IMR-90 (cell line): ENCODE results near the gene FOXC2. TPM values are rescaled to one million over a fixed set of nuclear protein-coding genes. Genes with fewer than 3 reads are reported as not detected.

Experiments used
- ATAC-seq: fragments of 200-7000 bp; cut with Tn5 transposase; 2 replicates; pipeline ENCODE4 v1.9.1; 2020; ENCODE audit warnings: low read depth, mild to moderate bottlenecking, moderate library complexity
- BruUV-seq: library from RNA; stranded (reverse); fragments of 400-500 nt; replicated peaks from 2 replicates; lab custom pipeline; 2021; lab: Mats Ljungman, UMichigan
- CTCF ChIA-PET: fragments of 300-600 bp; formaldehyde crosslinking; extraction: SDS; loops from one replicate; lab custom pipeline; 2021; ENCODE audit warnings: antibody characterized with exemption; lab: Yijun Ruan, JAX
- POLR2A ChIA-PET: fragments of 300-600 bp; sonication (Branson Sonifier 250); formaldehyde crosslinking; loops from one replicate; lab custom pipeline; 2022; ENCODE audit warnings: antibody characterized with exemption; ENCODE audit not compliant: unreplicated experiment; lab: Charles Lee
- DNase-seq: peaks from one replicate; pipeline ENCODE4 v3.0.0; 2013
- H2AFZ ChIP-seq: replicated peaks from 2 replicates; pipeline ENCODE3; 2013; ENCODE audit warnings: low read length, mild to moderate bottlenecking; ENCODE audit not compliant: poor library complexity
- H2AK5ac ChIP-seq: 2 replicates; pipeline ENCODE4 v1.6.1; 2013; ENCODE audit warnings: low read depth, low read length, inconsistent platforms
- H2AK9ac ChIP-seq: replicated peaks from 2 replicates; pipeline ENCODE3; 2013; ENCODE audit warnings: mild to moderate bottlenecking, low read depth, low read length, moderate library complexity; ENCODE audit not compliant: poor library complexity
- H2BK120ac ChIP-seq: 2 replicates; pipeline ENCODE4 v1.6.1; 2013; ENCODE audit warnings: low read depth, low read length, inconsistent platforms
- H2BK15ac ChIP-seq: 3 replicates; pipeline ENCODE4 v1.6.1; 2013; ENCODE audit warnings: low read depth, low read length, inconsistent platforms
- H2BK20ac ChIP-seq: 2 replicates; pipeline ENCODE4 v1.6.1; 2013; ENCODE audit warnings: low read depth, mild to moderate bottlenecking, inconsistent platforms, low read length, moderate library complexity
- H2BK5ac ChIP-seq: 2 replicates; pipeline ENCODE4 v1.6.1; 2013; ENCODE audit warnings: mild to moderate bottlenecking, low read depth, low read length, inconsistent platforms; ENCODE audit not compliant: poor library complexity, severe bottlenecking
- H3K14ac ChIP-seq: replicated peaks from 2 replicates; pipeline ENCODE4 v1.6.1; 2013; ENCODE audit warnings: low read depth, low read length, inconsistent platforms
- H3K18ac ChIP-seq: 2 replicates; pipeline ENCODE4 v1.6.1; 2013; ENCODE audit warnings: low read depth, low read length, control low read depth
- H3K23ac ChIP-seq: 2 replicates; pipeline ENCODE4 v1.6.1; 2013; ENCODE audit warnings: low read depth, low read length, inconsistent platforms
- H3K27ac ChIP-seq: 2 replicates; pipeline ENCODE4 v1.5.1; 2013; ENCODE audit warnings: mild to moderate bottlenecking, control low read depth, low read length; ENCODE audit not compliant: insufficient read depth
- H3K27me3 ChIP-seq: 2 replicates; pipeline ENCODE4 v1.6.1; 2013; ENCODE audit warnings: low read length; ENCODE audit not compliant: control insufficient read depth, insufficient read depth
- H3K36me3 ChIP-seq: 2 replicates; pipeline ENCODE4 v1.6.1; 2013; ENCODE audit warnings: low read length, mixed read lengths; ENCODE audit not compliant: control insufficient read depth, insufficient read depth
- H3K4ac ChIP-seq: 2 replicates; pipeline ENCODE4 v1.6.1; 2013; ENCODE audit warnings: low read depth, low read length, inconsistent platforms
- H3K4me1 ChIP-seq: 2 replicates; pipeline ENCODE4 v1.6.1; 2013; ENCODE audit warnings: low read length, mixed read lengths; ENCODE audit not compliant: control insufficient read depth, insufficient read depth
- H3K4me2 ChIP-seq: 2 replicates; pipeline ENCODE4 v1.6.1; 2013; ENCODE audit warnings: low read depth, mild to moderate bottlenecking, control low read depth, low read length, moderate library complexity
- H3K4me3 ChIP-seq: 2 replicates; pipeline ENCODE4 v1.5.1; 2013; ENCODE audit warnings: low read depth, mild to moderate bottlenecking, control low read depth, low read length, moderate library complexity; ENCODE audit not compliant: insufficient read depth
- H3K56ac ChIP-seq: 2 replicates; pipeline ENCODE4 v1.6.1; 2013; ENCODE audit warnings: low read length, inconsistent platforms; ENCODE audit not compliant: insufficient read depth; ENCODE audit errors: extremely low read depth
- H3K79me1 ChIP-seq, 2 experiments: 2 replicates each; pipeline ENCODE4 v1.6.1; 2013; ENCODE audit warnings: low read length in 2 of 2, inconsistent platforms in 1 of 2, low read depth in 1 of 2
- H3K9ac ChIP-seq: 2 replicates; pipeline ENCODE4 v1.6.1; 2013; ENCODE audit warnings: low read depth, low read length, control low read depth
- H3K9me1 ChIP-seq: 2 replicates; pipeline ENCODE4 v1.6.1; 2013; ENCODE audit warnings: low read length, inconsistent platforms; ENCODE audit not compliant: insufficient read depth
- H3K9me3 ChIP-seq: 2 replicates; pipeline ENCODE4 v1.6.1; 2013; ENCODE audit warnings: low read length; ENCODE audit not compliant: control insufficient read depth, insufficient read depth
- H4K20me1 ChIP-seq: 2 replicates; pipeline ENCODE4 v1.6.1; 2013; ENCODE audit warnings: low read length, inconsistent platforms; ENCODE audit not compliant: insufficient read depth
- H4K5ac ChIP-seq: 2 replicates; pipeline ENCODE4 v1.6.1; 2013; ENCODE audit warnings: mild to moderate bottlenecking, low read depth, low read length, control low read depth
- H4K8ac ChIP-seq, 2 experiments: 2 replicates each; pipeline ENCODE4 v1.6.1; 2013; ENCODE audit warnings: low read depth in 2 of 2, low read length in 2 of 2, control low read depth in 1 of 2, inconsistent platforms in 1 of 2
- H4K91ac ChIP-seq: 2 replicates; pipeline ENCODE4 v1.6.1; 2013; ENCODE audit warnings: low read depth, low read length, inconsistent platforms; ENCODE audit not compliant: insufficient read depth
- BHLHE40 ChIP-seq: fragments of 150-350 bp; IDR thresholded peaks from 2 replicates; pipeline ENCODE4 v1.6.1; 2016; ENCODE audit warnings: mild to moderate bottlenecking, low read depth, low read length
- CEBPB ChIP-seq: IDR thresholded peaks from 2 replicates; pipeline ENCODE4 v1.6.1; 2012; ENCODE audit warnings: low read depth, low read length, improper control_type of control experiment
- NFE2L2 ChIP-seq: fragments of 150-350 bp; IDR thresholded peaks from 2 replicates; pipeline ENCODE4 v1.6.1; 2016; ENCODE audit warnings: low read depth, mild to moderate bottlenecking, low read length
- WGBS, 2 experiments: methylation state at CpG; one replicate each; pipeline versions ENCODE4 v1.1.5 to v1.1.7; 2013; ENCODE audit warnings: missing lambda C conversion rate in 2 of 2; ENCODE audit not compliant: insufficient read length in 1 of 2; ENCODE audit errors: extremely low coverage in 2 of 2; 5-methylcytosine and 5-hydroxymethylcytosine counted together
- dilution Hi-C: fragments of 300-500 bp; cut with HindIII; formaldehyde crosslinking; loops from one replicate; pipeline ENCODE4 v1.14.3; 2018; ENCODE audit warnings: low sequenced_read_pairs; ENCODE audit not compliant: unreplicated experiment
- in situ Hi-C: fragments of 300-500 bp; cut with MboI; formaldehyde crosslinking; loops from 3 replicates; pipeline ENCODE4 v1.14.3; 2019; ENCODE audit warnings: low sequenced_read_pairs, inconsistent platforms, mixed read lengths
- intact Hi-C: fragments of 100-400 bp; cut with micrococcal nuclease; formaldehyde crosslinking; loops from 2 replicates; pipeline ENCODE4 v1.10.0; 2022
- polyA plus RNA-seq, 3 experiments: library from polyadenylated mRNA; depleted of rRNA; stranded (reverse); fragments of >200 nt; gene quantifications; 2 replicates each; pipeline ENCODE4 v1.2.3, GENCODE V29; 2012; ENCODE audit warnings: low replicate concordance in 1 of 3
- total RNA-seq: library from RNA; depleted of rRNA; stranded (reverse); fragments of >200 nt; gene quantifications from 2 replicates; pipeline ENCODE4 v1.2.3, GENCODE V29; 2012

FOXC2 gene
- total and polyA plus RNA-seq, 2 of the 4 experiments (the other 2 are of a cell fraction): 0.90 to 6.4 TPM

GRCh38 chr16:86558355-86559193 is 8.1 kb upstream of the FOXC2 start:
- no peak overlapping the region for H2BK15ac ChIP-seq
- BruUV-seq: no TSS peak
- no peak overlapping the region for H3K18ac ChIP-seq
- H3K36me3 ChIP-seq: no peaks in the 10 kb centered on the region
- H3K56ac ChIP-seq: no peak overlapping the region
- intact Hi-C loops: no loop called here
- H3K79me1 ChIP-seq: peaks cover 12 to 20% of the 10 kb centered on the region in 2 experiments; a peak in 3 of 4 replicates
- no peaks in the 10 kb centered on the region for H3K27me3 ChIP-seq
- 74% methylated on average over 23 of the region's 28 CpGs; no CpG with 5 or more reads in 1 of the 2 experiments for WGBS, 2 experiments
- no peak overlapping the region for H3K4me3 ChIP-seq
- in situ Hi-C loops: no loop called here
- ATAC-seq: no peak
- dilution Hi-C loops: no loop called here
- H3K4me1 ChIP-seq: peaks cover 7% of the 10 kb centered on the region; the same call in 1 of the 2 replicates
- CTCF ChIA-PET: interaction anchor here (0.5 to 0.6 kb wide), 2 partner anchors 12 to 701 kb away, joined by 3 read pairs; no protein-coding TSS in a partner anchor
- no peak overlapping the region for H3K23ac ChIP-seq
- H3K14ac ChIP-seq: no peak overlapping the region
- POLR2A ChIA-PET: interaction anchor here (0.7 kb wide), 1 partner anchor 611 kb away, joined by 3 read pairs; no protein-coding TSS in a partner anchor
- TF ChIP-seq BHLHE40: no peak
- no peak for TF ChIP-seq CEBPB
- no peak for TF ChIP-seq NFE2L2
- H3K4ac ChIP-seq: no peak overlapping the region; the same call in 1 of the 2 replicates
- no peak overlapping the region for H3K27ac ChIP-seq
- peak overlapping the region; percentile 70 for H2AFZ ChIP-seq
- H4K8ac ChIP-seq: no peak overlapping the region
- H3K9me1 ChIP-seq: peaks cover 7% of the 10 kb centered on the region
- no peak overlapping the region for H3K9ac ChIP-seq
- no peak overlapping the region for H4K91ac ChIP-seq
- H3K4me2 ChIP-seq: no peak overlapping the region
- no peak for DNase-seq
- no peak overlapping the region for H2AK5ac ChIP-seq
- H2AK9ac ChIP-seq: no peak overlapping the region
- no peaks in the 10 kb centered on the region for H3K9me3 ChIP-seq
- no peak overlapping the region for H4K5ac ChIP-seq
- no peaks in the 10 kb centered on the region for H4K20me1 ChIP-seq
- H2BK20ac ChIP-seq: no peak overlapping the region
- H2BK120ac ChIP-seq: no peak overlapping the region
- no peak overlapping the region for H2BK5ac ChIP-seq
